Erythroblast (primary cell): ENCODE data around the gene ZNF836.

ENCODE experiments used
- GATA1 ChIP-seq: IDR thresholded peaks from 2 replicates; pipeline ENCODE4 v1.6.1; 2011; ENCODE audit warnings: low read depth, mild to moderate bottlenecking, control low read depth, low read length, moderate library complexity
- POLR2A ChIP-seq: IDR thresholded peaks from 2 replicates; pipeline ENCODE4 v1.6.1; 2011; ENCODE audit warnings: mild to moderate bottlenecking, low read length

GRCh38 chr19:52198678-52199077, 27.3 kb upstream of the ZNF836 start:
- TF ChIP-seq POLR2A (no peak), GATA1 (no peak)
